GM12891 (cell line): Measurements from ENCODE around the gene TNFRSF21.

Experiments used
- PAX5 ChIP-seq: IDR thresholded peaks from 2 replicates; pipeline ENCODE4 v1.6.1; 2011; ENCODE audit warnings: low read length, moderate library complexity, mild to moderate bottlenecking; ENCODE audit not compliant: insufficient read depth, severe bottlenecking
- POLR2A ChIP-seq: IDR thresholded peaks from 2 replicates; pipeline ENCODE4 v1.6.1; 2011; ENCODE audit warnings: low read depth, low read length, control low read depth
- POLR2AphosphoS5 ChIP-seq: IDR thresholded peaks from 2 replicates; pipeline ENCODE4 v1.6.1; 2011; ENCODE audit warnings: low read depth, low read length, control low read depth
- SPI1 ChIP-seq: IDR thresholded peaks from 2 replicates; pipeline ENCODE4 v1.6.1; 2011; ENCODE audit warnings: low read depth, low read length, control low read depth
- TAF1 ChIP-seq: IDR thresholded peaks from 2 replicates; pipeline ENCODE4 v1.6.1; 2011; ENCODE audit warnings: low read depth, low read length, control low read depth

- TF ChIP-seq POLR2A (no peak), POLR2AphosphoS5 (no peak), TAF1 (no peak), SPI1 (no peak), PAX5 (no peak)
These were observed 71.2 kb downstream of the TNFRSF21 start for GRCh38 chr6:47238456-47238995.
